ENCODE measurements around the gene CAMK4. TPM values are rescaled to one million over a fixed set of nuclear protein-coding genes. Genes with fewer than 3 reads are reported as not detected.

Gene CAMK4
- total RNA-seq, 4 donors from 2014 or later: 3.5 to 38.8 (median 6.2) TPM

- no peak for TF ChIP-seq CTCF (IDR thresholded peaks at IDR 0.05)
- TF ChIP-seq POLR2A (IDR thresholded peaks at IDR 0.05): no peak
- Histone ChIP-seq H3K27ac (no peak overlapping the region), H3K4me3 (no peak overlapping the region), H3K27me3 (no peaks in the 10 kb centered on the region), H3K4me1 (no peaks in the 10 kb centered on the region), H3K36me3 (no peaks in the 10 kb centered on the region), H3K9me3 (no peaks in the 10 kb centered on the region)
- no peak for DNase-seq
Measured at GRCh38 chr5:111478266-111478665, 254.1 kb downstream of the CAMK4 start.

- no peak for DNase-seq
- Histone ChIP-seq H3K4me1 (no peaks in the 10 kb centered on the region), H3K4me3 (no peak overlapping the region), H3K9me3 (no peaks in the 10 kb centered on the region), H3K36me3 (no peaks in the 10 kb centered on the region), H3K27ac (no peak overlapping the region), H3K27me3 (no peaks in the 10 kb centered on the region)
- TF ChIP-seq CTCF (IDR thresholded peaks at IDR 0.05) (no peak), POLR2A (IDR thresholded peaks at IDR 0.05) (no peak)
Measured at GRCh38 chr5:111478898-111479297, 254.7 kb downstream of the CAMK4 start.

DNA sequence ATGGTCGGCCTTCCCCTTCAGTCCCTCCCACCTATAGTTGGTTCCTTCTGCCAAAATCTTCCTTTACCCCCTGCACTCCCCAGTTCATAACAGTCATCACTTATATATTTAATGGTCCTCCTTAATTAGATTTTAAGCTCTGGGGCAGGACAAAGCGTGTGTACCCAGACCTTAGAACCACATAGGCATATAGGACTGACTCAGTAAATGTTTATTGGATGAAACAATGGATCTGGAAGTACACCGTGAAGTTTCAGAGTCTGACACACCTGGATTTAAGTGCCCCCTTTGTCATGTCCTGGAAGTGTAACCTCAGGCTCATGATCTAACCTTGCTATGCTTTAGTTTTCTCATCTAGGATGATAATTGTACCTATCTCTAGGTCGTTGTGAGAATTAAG lies 256.2 kb downstream of the CAMK4 start:
- Histone ChIP-seq H3K4me1 (no peaks in the 10 kb centered on the region), H3K36me3 (no peaks in the 10 kb centered on the region), H3K4me3 (no peak overlapping the region), H3K27me3 (no peaks in the 10 kb centered on the region), H3K9me3 (no peaks in the 10 kb centered on the region), H3K27ac (no peak overlapping the region)
- no peak for TF ChIP-seq POLR2A (IDR thresholded peaks at IDR 0.05)
- TF ChIP-seq CTCF (IDR thresholded peaks at IDR 0.05): no peak
- DNase-seq: no peak

- H3K9me3 ChIP-seq: no peaks in the 10 kb centered on the region
- H3K4me1 ChIP-seq: no peaks in the 10 kb centered on the region
- no peaks in the 10 kb centered on the region for H3K27me3 ChIP-seq
- no peak for DNase-seq
- no peak for TF ChIP-seq POLR2A (IDR thresholded peaks at IDR 0.05)
- no peak for TF ChIP-seq CTCF (IDR thresholded peaks at IDR 0.05)
- H3K27ac ChIP-seq: no peak overlapping the region
- H3K4me3 ChIP-seq: no peak overlapping the region
- no peaks in the 10 kb centered on the region for H3K36me3 ChIP-seq
Measured at GRCh38 chr5:111486055-111486454, 261.9 kb downstream of the CAMK4 start.

DNA sequence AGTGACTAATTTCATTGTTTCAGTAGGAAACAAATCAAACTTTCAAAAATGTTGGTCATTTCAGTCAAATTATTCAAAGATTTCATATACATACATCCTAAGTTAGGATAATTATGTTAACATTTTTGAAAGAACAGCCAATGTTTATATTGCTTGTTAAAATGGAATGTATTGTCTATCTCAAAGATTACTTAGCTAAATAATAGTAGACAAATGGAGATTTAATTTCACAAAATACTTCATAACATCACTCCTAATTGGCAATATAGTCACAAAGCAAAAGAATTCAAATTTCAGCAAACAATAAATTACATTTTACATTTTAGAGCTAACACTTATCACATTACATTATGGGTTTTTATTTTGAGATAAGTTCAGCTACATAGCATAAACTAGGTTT lies 262.7 kb downstream of the CAMK4 start:
- H3K4me3 ChIP-seq: no peak overlapping the region
- no peak for DNase-seq
- H3K9me3 ChIP-seq: no peaks in the 10 kb centered on the region
- no peak overlapping the region for H3K27ac ChIP-seq
- H3K36me3 ChIP-seq: no peaks in the 10 kb centered on the region
- no peaks in the 10 kb centered on the region for H3K4me1 ChIP-seq
- TF ChIP-seq POLR2A (IDR thresholded peaks at IDR 0.05) (no peak), CTCF (IDR thresholded peaks at IDR 0.05) (no peak)
- H3K27me3 ChIP-seq: no peaks in the 10 kb centered on the region

- Histone ChIP-seq H3K4me3 (no peak overlapping the region), H3K27me3 (no peaks in the 10 kb centered on the region), H3K9me3 (no peaks in the 10 kb centered on the region), H3K27ac (no peak overlapping the region), H3K36me3 (no peaks in the 10 kb centered on the region), H3K4me1 (no peaks in the 10 kb centered on the region)
- TF ChIP-seq POLR2A (IDR thresholded peaks at IDR 0.05) (no peak), CTCF (IDR thresholded peaks at IDR 0.05) (no peak)
- no peak for DNase-seq
Measured at GRCh38 chr5:111488353-111488752, 264.2 kb downstream of the CAMK4 start.
